Hepatocyte (in vitro differentiated cells): ENCODE results near the gene SBF1. TPM values are rescaled to one million over a fixed set of nuclear protein-coding genes. Genes with fewer than 3 reads are reported as not detected.
A peak's percentile ranks its signal among the peaks of the same experiment; 100 is the strongest.

Experiments used
- DNase-seq: peaks from one replicate; pipeline ENCODE4 v3.0.0-alpha.2; 2016; ENCODE audit warnings: low spot score
- H2AFZ ChIP-seq: fragments of 200-600 bp; sonication (generic); 2 replicates; pipeline ENCODE4 v1.6.0; 2016; ENCODE audit warnings: antibody characterized with exemption, mild to moderate bottlenecking
- H3K27ac ChIP-seq: fragments of 200-600 bp; sonication (generic); 2 replicates; pipeline ENCODE4 v1.5.1; 2016; ENCODE audit warnings: mild to moderate bottlenecking
- H3K27me3 ChIP-seq: fragments of 200-600 bp; sonication (generic); 2 replicates; pipeline ENCODE4 v1.6.1; 2016
- H3K36me3 ChIP-seq: fragments of 200-600 bp; sonication (generic); replicated peaks from 2 replicates; pipeline ENCODE4 v1.5.1; 2016; ENCODE audit warnings: low read depth; ENCODE audit not compliant: insufficient read depth
- H3K4me1 ChIP-seq: fragments of 200-600 bp; sonication (generic); 2 replicates; pipeline ENCODE4 v1.5.1; 2016; ENCODE audit warnings: mild to moderate bottlenecking, moderate library complexity; ENCODE audit not compliant: insufficient read depth
- H3K4me2 ChIP-seq: fragments of 200-600 bp; sonication (generic); 2 replicates; pipeline ENCODE4 v1.6.0; 2016
- H3K4me3 ChIP-seq: fragments of 200-600 bp; sonication (generic); 2 replicates; pipeline ENCODE4 v1.5.1; 2016; ENCODE audit warnings: mild to moderate bottlenecking
- H3K79me2 ChIP-seq: fragments of 200-600 bp; sonication (generic); 2 replicates; pipeline ENCODE4 v1.6.0; 2017; ENCODE audit warnings: mild to moderate bottlenecking
- H3K9me2 ChIP-seq: fragments of 200-600 bp; sonication (generic); replicated peaks from 2 replicates; pipeline ENCODE4 v1.6.0; 2017; ENCODE audit warnings: mild to moderate bottlenecking; ENCODE audit not compliant: insufficient read depth
- H3K9me3 ChIP-seq: fragments of 200-600 bp; sonication (generic); 2 replicates; pipeline ENCODE4 v1.5.1; 2016; ENCODE audit warnings: low read depth, mild to moderate bottlenecking
- H4K20me1 ChIP-seq: fragments of 200-600 bp; sonication (generic); 2 replicates; pipeline ENCODE4 v1.6.0; 2016; ENCODE audit warnings: mild to moderate bottlenecking; ENCODE audit not compliant: insufficient read depth, poor library complexity, severe bottlenecking
- EZH2 ChIP-seq: fragments of 200-600 bp; sonication (generic); IDR thresholded peaks from 2 replicates; pipeline ENCODE4 v1.6.1; 2016; ENCODE audit warnings: antibody characterized with exemption, mild to moderate bottlenecking, borderline replicate concordance
- EZH2phosphoT487 ChIP-seq: fragments of 200-600 bp; sonication (generic); IDR thresholded peaks from one replicate; pipeline ENCODE4 v1.6.1; 2018; ENCODE audit warnings: antibody characterized with exemption, mild to moderate bottlenecking, low read depth, moderate library complexity; ENCODE audit not compliant: unreplicated experiment, severe bottlenecking
- WGBS: methylation state at CpG from one replicate; pipeline ENCODE4 v1.1.6; 2016; ENCODE audit warnings: low lambda C conversion rate; ENCODE audit errors: missing lambda C conversion rate; 5-methylcytosine and 5-hydroxymethylcytosine counted together
- polyA plus RNA-seq: library from polyadenylated mRNA; unstranded; fragments of >200 nt; fragmentation: Nextera tagmentation; extraction: Ambion mirVana; gene quantifications from 2 replicates; pipeline ENCODE4 v1.2.1, GENCODE V29; 2016
- total RNA-seq: library from RNA; depleted of rRNA; stranded (reverse); fragments of >200 nt; gene quantifications from 2 replicates; pipeline ENCODE4 v1.2.3, GENCODE V29; 2014
- TF ChIP-seq, protein P1 (sequence below): fragments of 200-600 bp; sonication (generic); IDR thresholded peaks from 2 replicates; pipeline ENCODE4 v1.5.1; 2016; ENCODE audit warnings: antibody characterized with exemption, mild to moderate bottlenecking; ENCODE audit not compliant: poor library complexity

SBF1 gene
- total and polyA plus RNA-seq, 2 experiments from 2014 or later = 34.5 to 49.5 TPM

DNA sequence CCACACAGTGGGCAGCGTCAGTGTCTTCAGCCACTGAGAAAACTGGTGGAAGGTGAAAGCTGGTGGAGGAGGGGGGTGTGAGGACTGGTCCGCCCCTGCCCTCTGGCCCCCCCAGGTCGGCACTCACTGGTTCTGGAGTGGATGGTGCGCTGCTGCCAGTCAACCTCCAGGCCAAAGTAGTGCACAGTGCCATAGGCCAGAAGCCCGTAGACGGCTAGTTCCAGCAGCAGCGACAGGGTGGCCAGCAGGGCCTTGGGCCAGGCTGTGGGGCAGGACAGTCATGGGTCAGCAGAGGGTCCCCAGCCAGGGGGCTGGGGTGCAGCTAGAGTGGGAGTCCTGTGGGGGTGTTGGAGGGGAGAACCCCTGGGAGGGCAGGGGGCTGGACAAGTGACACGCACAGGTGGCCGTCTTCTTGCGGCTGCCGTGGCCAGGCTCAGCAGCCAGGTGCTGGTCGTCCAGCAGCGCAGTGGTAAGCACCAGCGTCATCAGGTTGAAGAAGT is 30.5 kb upstream of the SBF1 start:
- peaks cover 34% of the 10 kb centered on the region for H3K79me2 ChIP-seq
- no peak overlapping the region for H2AFZ ChIP-seq
- H3K9me3 ChIP-seq = no peaks in the 10 kb centered on the region
- WGBS = 96% methylated on average over 8 of the region's 14 CpGs
- H3K4me2 ChIP-seq = no peak overlapping the region
- DNase-seq = peak; percentile 3
- H3K36me3 ChIP-seq = no peaks in the 10 kb centered on the region
- H4K20me1 ChIP-seq = no peaks in the 10 kb centered on the region
- H3K27me3 ChIP-seq = no peaks in the 10 kb centered on the region
- H3K27ac ChIP-seq = no peak overlapping the region
- no peaks in the 10 kb centered on the region for H3K9me2 ChIP-seq
- peaks cover 14% of the 10 kb centered on the region for H3K4me1 ChIP-seq
- TF ChIP-seq EZH2phosphoT487 (no peak), EZH2 (no peak)
- TF ChIP-seq, protein P1, sequence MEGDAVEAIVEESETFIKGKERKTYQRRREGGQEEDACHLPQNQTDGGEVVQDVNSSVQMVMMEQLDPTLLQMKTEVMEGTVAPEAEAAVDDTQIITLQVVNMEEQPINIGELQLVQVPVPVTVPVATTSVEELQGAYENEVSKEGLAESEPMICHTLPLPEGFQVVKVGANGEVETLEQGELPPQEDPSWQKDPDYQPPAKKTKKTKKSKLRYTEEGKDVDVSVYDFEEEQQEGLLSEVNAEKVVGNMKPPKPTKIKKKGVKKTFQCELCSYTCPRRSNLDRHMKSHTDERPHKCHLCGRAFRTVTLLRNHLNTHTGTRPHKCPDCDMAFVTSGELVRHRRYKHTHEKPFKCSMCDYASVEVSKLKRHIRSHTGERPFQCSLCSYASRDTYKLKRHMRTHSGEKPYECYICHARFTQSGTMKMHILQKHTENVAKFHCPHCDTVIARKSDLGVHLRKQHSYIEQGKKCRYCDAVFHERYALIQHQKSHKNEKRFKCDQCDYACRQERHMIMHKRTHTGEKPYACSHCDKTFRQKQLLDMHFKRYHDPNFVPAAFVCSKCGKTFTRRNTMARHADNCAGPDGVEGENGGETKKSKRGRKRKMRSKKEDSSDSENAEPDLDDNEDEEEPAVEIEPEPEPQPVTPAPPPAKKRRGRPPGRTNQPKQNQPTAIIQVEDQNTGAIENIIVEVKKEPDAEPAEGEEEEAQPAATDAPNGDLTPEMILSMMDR = no peak
- H3K4me3 ChIP-seq = no peak overlapping the region

DNA sequence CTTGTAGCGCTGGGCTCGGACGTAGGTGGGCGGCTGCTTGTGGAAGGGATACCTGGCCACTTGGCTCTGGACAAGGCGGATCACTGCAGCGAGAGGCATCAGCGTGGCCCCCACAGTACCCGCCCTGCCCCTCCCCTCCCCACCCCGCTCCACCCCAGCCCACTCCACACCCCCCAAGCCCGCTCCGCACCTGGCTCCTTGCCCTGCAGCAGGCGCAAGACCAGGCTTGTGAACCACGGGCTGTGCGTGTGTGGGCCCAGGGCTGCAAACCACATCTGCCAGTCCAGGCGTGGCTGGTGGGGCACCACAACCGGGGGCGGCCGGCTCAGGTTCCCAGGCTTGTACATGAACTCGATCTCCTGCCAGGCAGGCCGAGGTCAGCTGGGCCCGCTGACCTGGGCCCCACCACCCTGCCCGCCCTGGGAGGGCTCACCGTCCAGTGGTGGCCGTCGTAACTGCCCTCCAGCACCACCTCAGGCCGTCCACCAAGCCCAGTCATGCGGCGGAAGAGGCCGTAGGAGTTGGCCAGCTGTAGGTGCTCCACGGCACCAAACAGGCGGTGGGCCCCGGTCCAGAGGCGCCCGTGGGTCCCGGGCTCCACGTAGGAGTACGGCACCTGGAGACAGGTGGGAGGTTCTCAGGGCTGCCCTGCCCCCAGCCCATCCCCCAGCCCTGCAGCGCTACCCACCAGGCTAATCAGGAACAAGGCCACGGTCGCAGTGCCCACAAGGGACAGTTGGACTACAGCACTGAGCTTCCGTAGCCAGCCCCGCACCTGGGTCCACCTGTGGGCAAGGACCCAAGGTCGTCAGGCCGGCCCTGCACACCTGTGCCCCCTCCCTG is 29.8 kb upstream of the SBF1 start:
- DNase-seq = peak; percentile 9
- Histone ChIP-seq H3K27ac (no peak overlapping the region), H3K9me3 (no peaks in the 10 kb centered on the region), H3K79me2 (peaks cover 27% of the 10 kb centered on the region), H3K4me1 (peaks cover 13% of the 10 kb centered on the region), H3K4me2 (no peak overlapping the region), H3K9me2 (no peaks in the 10 kb centered on the region), H4K20me1 (no peaks in the 10 kb centered on the region), H3K4me3 (no peak overlapping the region), H3K36me3 (no peaks in the 10 kb centered on the region), H3K27me3 (no peaks in the 10 kb centered on the region), H2AFZ (no peak overlapping the region)
- TF ChIP-seq EZH2 (no peak), EZH2phosphoT487 (no peak)
- TF ChIP-seq, protein P1 = no peak
- WGBS = 98% methylated on average over 25 of the region's 44 CpGs

DNA sequence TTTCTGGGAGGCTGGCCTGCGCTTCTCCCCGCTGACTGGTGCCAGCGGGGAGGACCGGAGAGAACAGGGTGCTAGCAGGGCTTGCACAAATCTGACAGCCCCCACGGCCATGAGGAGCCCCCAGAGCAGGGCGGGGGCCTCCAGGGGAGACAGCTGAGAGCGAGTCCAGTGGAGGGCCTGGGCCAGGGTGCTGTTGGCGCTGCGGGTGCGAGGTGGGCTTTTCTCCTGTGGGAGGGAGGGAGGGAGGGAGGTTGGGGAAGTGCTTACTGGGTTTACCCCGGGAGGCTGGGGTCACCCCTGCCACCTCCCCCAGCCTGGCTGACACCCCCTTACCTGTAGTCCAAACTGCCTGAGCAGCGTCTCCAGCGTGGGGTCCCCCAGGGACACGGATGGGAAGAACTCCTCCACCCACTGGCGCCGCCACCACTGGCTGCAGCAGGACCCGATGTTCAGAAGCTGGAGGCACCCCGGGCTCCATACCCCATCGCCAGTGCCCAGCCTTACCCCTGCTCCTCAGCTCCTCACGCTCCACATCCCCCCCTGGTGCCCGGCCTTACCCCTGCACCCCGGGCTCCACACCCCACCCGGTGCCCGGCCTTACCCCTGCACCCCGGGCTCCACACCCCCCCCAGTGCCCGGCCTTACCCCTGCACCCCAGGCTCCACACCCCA is 28.8 kb upstream of the SBF1 start:
- Histone ChIP-seq H3K4me3 (no peak overlapping the region), H3K27me3 (no peaks in the 10 kb centered on the region), H3K79me2 (peaks cover 17% of the 10 kb centered on the region), H3K9me2 (no peaks in the 10 kb centered on the region), H3K36me3 (no peaks in the 10 kb centered on the region), H3K4me2 (no peak overlapping the region), H3K4me1 (peaks cover 4% of the 10 kb centered on the region), H3K27ac (no peak overlapping the region), H3K9me3 (no peaks in the 10 kb centered on the region), H4K20me1 (no peaks in the 10 kb centered on the region), H2AFZ (no peak overlapping the region)
- 99% methylated on average over 14 of the region's 26 CpGs for WGBS
- TF ChIP-seq EZH2 (no peak), EZH2phosphoT487 (no peak)
- TF ChIP-seq, protein P1 = no peak
- DNase-seq = peak; percentile 8
